Panc1 (cell line): ENCODE measurements around the gene MAPK11.

ENCODE experiments used
- POLR2AphosphoS5 ChIP-seq: IDR thresholded peaks from 2 replicates; pipeline ENCODE4 v1.6.1; 2012; ENCODE audit warnings: mild to moderate bottlenecking, low read depth, low read length, moderate library complexity
- SIN3A ChIP-seq: IDR thresholded peaks from 2 replicates; pipeline ENCODE4 v1.6.1; 2012; ENCODE audit warnings: low read depth, mild to moderate bottlenecking, low read length, moderate library complexity, borderline replicate concordance; ENCODE audit not compliant: insufficient read depth
- TF ChIP-seq, protein P1 (sequence below): fragments of 450-650 bp; IDR thresholded peaks from 2 replicates; pipeline ENCODE4 v1.5.1; 2017; ENCODE audit warnings: mild to moderate bottlenecking

DNA sequence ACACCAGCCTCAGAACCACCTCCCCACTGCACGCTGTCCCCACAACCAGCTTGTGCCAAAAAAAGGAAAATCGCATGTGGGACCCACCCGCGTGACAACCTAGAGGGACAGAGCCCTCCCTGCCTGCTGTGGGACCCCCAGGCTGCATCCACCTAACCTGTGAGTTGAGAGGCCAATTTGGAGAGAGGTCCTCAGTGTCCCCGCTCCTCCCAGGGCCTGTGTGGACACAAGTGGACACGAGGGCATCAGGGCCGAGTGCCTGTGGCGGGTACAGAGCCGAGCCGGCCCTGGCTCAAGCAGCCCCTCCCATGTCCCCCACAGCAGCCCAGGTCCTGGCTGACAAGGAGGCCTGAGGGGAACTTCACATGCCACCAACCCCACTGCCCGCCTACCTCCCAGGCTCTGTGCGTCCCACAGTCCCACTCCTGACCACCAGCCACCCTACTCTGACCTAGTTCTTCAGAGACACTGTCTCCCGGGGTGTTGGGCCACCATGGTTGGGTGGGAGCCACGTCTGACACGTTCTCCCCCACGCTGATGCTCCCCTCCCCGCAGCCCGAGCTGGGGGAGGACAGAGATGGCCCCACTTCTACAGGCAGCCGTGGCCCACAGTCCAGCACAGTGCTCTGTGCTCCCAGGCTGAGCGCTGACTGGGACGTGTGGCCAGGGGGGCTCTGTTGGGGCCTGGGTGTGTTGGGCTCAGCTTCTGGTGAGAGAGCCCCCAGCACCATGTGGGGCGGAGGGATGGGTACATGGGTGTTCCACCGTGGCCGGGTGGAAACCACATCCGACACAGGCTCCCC is 50.2 kb downstream of the MAPK11 start:
- TF ChIP-seq, protein P1, sequence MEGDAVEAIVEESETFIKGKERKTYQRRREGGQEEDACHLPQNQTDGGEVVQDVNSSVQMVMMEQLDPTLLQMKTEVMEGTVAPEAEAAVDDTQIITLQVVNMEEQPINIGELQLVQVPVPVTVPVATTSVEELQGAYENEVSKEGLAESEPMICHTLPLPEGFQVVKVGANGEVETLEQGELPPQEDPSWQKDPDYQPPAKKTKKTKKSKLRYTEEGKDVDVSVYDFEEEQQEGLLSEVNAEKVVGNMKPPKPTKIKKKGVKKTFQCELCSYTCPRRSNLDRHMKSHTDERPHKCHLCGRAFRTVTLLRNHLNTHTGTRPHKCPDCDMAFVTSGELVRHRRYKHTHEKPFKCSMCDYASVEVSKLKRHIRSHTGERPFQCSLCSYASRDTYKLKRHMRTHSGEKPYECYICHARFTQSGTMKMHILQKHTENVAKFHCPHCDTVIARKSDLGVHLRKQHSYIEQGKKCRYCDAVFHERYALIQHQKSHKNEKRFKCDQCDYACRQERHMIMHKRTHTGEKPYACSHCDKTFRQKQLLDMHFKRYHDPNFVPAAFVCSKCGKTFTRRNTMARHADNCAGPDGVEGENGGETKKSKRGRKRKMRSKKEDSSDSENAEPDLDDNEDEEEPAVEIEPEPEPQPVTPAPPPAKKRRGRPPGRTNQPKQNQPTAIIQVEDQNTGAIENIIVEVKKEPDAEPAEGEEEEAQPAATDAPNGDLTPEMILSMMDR, result no peak
- TF ChIP-seq POLR2AphosphoS5, result no peak
- no peak for TF ChIP-seq SIN3A
